ENCODE results near the gene CPSF3.

- TF ChIP-seq CTCF (IDR thresholded peaks at IDR 0.05; ENCODE audit: insufficient read depth, low read depth, low read length) = no peak
- TF ChIP-seq EZH2 (IDR thresholded peaks at IDR 0.05; ENCODE audit: insufficient read depth, low read length) = no peak
Measured at GRCh38 chr2:9428965-9429577, 5.6 kb downstream of the CPSF3 start.

All from astrocyte (in vitro differentiated cells and primary cell).